Measurements from ENCODE around the gene METRN. TPM values are rescaled to one million over a fixed set of nuclear protein-coding genes. Genes with fewer than 3 reads are reported as not detected.

The METRN gene
- polyA plus RNA-seq, 12 donors = 15.2 to 43.8 (median 19.1) TPM; not detected in 1

- DNase-seq = no peak
These were observed 38.9 kb upstream of the METRN start for GRCh38 chr16:675884-676564.

DNA sequence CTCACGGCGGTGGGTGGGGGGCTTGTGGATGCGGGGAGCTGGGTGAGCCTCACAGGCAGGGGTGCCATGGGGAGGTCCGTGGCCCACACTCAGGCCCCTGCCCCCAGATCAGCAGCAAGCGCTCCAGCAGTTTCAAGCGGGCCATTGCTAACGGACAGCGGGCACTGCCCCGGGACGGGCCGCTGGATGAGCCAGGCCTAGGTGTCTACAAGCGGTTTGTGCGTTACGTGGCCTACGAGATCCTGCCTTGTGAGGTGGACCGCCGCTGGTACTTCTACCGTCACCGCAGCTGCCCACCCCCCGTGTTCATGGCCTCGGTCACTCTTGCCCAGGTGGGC lies 38.4 kb upstream of the METRN start:
- no peak for DNase-seq

DNA sequence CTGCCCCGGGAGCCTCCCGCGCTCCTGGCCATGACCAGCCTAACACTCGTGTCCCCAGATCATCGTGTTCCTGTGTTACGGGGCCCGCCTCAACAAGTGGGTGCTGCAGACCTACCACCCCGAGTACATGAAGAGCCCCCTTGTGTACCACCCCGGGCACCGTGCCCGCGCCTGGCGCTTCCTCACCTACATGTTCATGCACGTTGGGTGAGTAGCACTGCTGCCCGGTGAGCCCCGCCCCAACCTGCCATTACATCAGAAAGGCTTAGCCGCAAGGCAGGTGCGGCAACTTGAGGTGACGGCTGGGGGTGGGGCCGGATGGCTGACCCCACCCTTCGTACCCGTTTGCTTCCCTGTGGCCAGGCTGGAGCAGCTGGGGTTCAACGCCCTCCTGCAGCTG lies 38.0 kb upstream of the METRN start:
- DNase-seq = no peak

GRCh38 chr16:677316-678190 lies 37.4 kb upstream of the METRN start:
- DNase-seq = no peak

GRCh38 chr16:678209-678857 lies 36.6 kb upstream of the METRN start:
- no peak for DNase-seq

DNA sequence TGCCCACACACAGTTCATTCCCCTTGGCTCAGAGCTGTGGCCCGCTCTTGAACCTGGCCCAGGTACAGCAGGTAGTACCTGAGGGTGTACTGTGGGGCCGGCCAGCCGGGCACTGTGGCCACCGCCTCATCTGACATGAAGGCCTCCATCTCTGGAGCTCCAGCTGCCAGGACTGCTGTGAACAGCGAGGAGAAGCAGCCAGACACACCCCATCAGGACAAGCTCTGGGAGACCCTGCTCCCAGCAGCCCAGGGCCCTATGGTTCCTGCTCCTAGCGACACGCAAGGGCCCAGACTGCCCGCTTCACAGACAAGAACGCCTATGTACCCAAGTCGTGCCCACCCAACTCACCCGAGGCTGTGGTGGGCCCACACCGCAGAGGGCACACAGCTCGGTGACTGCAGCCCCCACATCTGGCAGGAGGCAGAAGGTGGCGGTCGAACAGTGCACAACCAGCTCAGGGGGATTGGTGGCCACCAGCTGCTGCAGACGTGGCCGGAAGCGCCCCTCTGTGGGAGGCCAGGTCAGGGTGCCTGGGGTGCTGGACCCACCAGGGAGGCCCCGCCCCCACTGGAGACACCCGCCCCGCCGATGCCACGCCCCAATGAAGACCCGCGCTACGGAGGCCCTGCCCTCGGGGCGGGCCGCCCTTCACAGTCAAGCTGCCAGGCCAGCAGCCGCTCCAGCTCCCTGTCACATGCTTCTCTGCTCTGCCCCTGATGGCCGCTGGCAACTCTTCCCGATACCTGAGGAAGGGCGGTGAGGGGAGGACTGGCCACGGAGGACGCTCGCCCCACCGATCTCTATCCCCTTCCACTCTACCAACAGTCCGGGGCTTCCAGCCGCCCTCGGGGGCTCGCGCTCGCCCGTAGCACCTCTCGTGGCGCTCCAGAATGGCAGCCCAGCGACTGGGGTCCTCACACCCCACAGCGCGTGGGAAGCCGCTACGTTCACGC lies 35.8 kb upstream of the METRN start:
- peak; percentile 60 for DNase-seq

- DNase-seq = peak; percentile 87
These were observed 34.9 kb upstream of the METRN start, which contains the start of gene STUB1 for GRCh38 chr16:679814-680624. Gene STUB1, plus strand, starts transcription at chr16:680410. Its CDS starts 116 bp downstream, at chr16:680526.

DNA sequence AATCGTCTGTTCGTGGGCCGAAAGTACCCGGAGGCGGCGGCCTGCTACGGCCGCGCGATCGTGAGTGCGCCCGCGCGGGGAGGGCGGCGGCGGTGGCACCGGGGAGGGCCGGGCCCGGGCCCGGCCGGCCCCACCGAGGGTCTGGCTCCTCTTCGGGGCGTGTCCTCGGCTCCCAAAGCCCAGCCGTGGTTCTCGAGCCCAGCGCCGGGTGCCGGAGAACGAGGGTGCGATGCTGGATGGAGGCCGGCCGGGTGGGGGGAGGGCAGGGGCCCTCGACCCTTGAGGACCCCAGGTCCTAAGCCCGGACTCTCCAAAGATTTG lies 34.3 kb upstream of the METRN start:
- DNase-seq = no peak

GRCh38 chr16:680967-681745 lies 33.8 kb upstream of the METRN start:
- no peak for DNase-seq

DNA sequence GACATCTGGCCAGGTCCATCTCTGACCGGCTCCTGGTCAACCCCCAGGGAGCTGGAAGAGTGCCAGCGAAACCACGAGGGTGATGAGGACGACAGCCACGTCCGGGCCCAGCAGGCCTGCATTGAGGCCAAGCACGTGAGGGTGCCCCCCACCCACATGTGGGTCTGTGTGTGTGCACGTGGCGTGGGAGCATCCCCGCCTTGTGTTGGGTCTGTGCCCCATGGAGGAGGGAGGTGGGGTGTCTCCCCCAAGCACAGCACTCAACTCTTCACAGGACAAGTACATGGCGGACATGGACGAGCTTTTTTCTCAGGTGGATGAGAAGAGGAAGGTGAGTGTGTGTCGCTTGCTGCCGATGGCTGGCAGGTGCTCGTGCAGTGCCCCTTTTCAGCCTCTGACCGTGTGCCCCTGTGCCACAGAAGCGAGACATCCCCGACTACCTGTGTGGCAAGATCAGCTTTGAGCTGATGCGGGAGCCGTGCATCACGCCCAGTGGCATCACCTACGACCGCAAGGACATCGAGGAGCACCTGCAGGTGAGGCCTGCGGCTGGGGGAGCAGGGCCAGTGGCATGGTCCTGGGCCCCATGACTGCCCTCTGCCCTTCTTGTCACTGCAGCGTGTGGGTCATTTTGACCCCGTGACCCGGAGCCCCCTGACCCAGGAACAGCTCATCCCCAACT lies 33.0 kb upstream of the METRN start:
- DNase-seq = no peak

DNA sequence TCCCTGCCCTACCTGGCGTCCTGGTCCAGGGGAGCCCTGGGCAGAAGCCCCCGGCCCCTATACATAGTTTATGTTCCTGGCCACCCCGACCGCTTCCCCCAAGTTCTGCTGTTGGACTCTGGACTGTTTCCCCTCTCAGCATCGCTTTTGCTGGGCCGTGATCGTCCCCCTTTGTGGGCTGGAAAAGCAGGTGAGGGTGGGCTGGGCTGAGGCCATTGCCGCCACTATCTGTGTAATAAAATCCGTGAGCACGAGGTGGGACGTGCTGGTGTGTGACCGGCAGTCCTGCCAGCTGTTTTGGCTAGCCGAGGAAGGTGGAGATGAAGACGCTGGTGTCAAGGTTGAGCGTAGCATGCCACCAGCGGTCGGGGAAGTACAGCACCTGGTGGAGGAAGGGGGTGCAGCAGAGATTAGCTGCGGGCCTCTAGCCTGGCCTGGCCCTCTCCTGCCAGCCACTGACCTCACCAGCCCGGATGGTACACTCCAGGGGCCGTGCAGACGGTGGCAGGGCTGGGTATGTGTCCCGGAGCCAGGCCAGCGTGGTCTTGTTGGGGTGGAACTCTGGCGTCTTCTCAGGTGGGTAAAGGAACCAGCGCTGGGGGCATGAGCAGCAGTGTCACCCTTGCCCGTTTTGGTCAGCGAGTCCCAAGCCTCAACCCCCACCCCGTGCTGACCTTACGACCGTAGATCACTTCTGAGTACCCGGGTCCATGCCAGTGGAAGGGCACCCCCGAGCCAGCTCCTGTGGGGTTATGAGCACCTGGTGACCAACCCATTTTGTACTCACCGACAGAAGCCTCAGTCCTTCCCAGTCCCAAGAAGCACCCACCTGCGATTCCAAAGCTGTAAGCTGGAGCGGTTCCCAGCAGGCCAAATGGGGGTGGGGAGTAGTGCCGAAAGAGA lies 32.2 kb upstream of the METRN start:
- DNase-seq = no peak

DNA sequence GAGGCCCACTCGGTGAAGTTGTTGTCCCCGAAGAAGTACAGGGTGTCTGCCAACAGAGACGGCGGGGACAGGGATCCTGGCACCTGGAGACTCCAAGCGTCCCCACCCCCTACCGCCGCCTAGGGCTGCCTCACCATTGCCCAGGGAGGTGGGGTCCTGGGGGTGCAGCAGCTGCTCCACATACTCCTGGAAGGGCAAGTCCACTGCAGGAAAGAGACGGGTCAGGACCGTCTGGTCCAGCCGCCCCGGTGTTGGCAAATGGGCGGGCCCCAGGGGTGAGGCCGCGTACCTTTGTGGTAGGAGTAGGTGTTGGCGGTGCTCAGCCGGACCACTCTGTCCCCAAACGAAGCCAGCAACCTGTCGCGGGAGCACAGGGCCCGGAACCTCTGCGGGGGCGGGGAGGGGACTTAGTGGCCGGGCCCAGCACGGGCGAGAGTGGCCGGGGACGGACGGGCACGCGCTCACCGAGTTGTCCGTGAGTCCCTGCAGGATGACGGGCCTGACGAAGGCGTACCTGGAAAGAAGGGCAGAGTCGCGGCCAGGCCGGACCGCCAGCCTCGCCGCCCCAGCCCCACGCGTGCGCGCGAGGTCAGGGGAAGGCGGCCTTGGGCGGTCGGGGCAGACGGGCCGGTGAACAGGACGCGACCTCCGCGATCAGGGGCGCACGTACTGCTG lies 31.4 kb upstream of the METRN start:
- no peak for DNase-seq

- peak; percentile 96 for DNase-seq
These were observed 30.7 kb upstream of the METRN start, which contains the start of gene JMJD8 for GRCh38 chr16:684071-684794. Gene JMJD8, minus strand, starts transcription at chr16:684334. Its CDS starts 15 bp downstream, at chr16:684319.

DNA sequence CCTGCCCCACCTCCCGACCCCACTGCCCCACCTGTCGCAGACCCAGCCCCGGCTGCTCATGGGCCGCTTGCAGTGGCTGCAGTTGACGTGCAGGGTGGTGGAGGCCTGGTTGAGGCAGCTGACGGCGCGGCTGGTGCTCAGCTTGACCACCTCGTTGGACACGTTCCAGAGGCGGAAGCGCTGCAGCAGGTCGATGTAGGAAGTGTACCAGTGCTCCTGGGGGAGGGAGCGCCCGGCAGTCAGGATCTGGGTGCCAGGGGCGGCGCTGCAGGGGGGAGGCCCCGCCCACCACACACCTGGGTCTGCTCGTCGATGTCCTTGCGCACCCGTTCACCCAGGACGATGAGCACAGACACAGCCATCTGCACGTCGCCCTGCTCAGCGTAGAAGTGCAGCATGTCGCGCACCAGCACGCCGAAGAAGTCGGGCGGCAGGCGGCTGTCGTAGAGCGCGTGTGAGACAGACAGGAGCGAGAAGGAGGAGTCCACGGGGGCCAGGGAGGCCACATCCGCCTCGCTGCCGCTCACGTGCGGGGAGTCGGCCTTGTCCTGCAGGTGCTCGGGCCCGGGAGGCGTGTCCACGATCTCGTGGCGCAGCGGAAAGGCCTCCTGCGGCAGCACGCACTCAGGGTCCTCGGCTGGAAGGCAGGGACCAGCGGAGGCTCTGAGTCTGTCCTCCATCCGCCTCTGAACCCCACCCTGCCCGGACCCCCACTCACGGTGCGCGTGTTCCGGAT lies 29.8 kb upstream of the METRN start:
- no peak for DNase-seq

DNA sequence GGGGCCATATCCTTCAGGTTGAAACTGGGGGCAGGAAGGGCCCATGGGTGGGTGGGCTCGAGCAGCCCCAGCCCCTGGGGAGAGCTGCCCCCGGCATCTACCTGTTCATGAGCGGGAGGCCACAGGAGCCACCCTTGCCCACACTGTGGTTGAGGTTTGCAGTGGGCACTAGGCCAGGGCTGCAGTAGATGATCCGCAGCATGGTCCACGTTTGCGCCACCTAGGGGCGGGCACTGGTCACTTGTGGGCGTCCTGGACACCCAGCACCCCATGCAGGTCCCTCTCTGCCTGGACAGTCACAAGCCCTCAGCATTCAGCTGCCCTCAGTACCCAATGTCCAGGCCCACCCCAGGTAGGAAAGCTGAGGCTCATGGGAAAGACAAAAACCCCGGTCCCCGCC lies 29.0 kb upstream of the METRN start:
- DNase-seq = no peak
